Stimulated activated CD8-positive, alpha-beta memory T cell treated with anti-CD3 and anti-CD28 coated beads, Interleukin-7, amount 100 ng/mL, for 1 hour (primary cell): Measurements from ENCODE around the gene SLC25A47.
"Not testable (repeated sequence)": the region's sequence is repeated elsewhere in the genome, so short reads cannot be mapped to it uniquely, and the experiment has no call there.

ENCODE experiments used
- DNase-seq, 2 donors: peaks; one replicate each; pipeline ENCODE4 v3.0.0-alpha.2; 2020; ENCODE audit warnings: low read depth in 2 of 2

Gene SLC25A47

GRCh38 chr14:100289916-100290606, 33.1 kb upstream of the SLC25A47 start:
- no peak for DNase-seq

- no peak for DNase-seq
Observed at GRCh38 chr14:100290607-100291304, 32.4 kb upstream of the SLC25A47 start.

GRCh38 chr14:100291305-100292075, 31.6 kb upstream of the SLC25A47 start:
- DNase-seq, result no peak

- DNase-seq, result no peak
Observed at GRCh38 chr14:100292301-100292775, 30.8 kb upstream of the SLC25A47 start.

GRCh38 chr14:100292776-100293461, 30.2 kb upstream of the SLC25A47 start:
- no peak for DNase-seq

- DNase-seq, result no peak
Observed at GRCh38 chr14:100293497-100294212, 29.5 kb upstream of the SLC25A47 start.

- no peak for DNase-seq
Observed at GRCh38 chr14:100294213-100294962, 28.8 kb upstream of the SLC25A47 start.

- DNase-seq, result no peak
Observed at GRCh38 chr14:100294963-100295330, 28.2 kb upstream of the SLC25A47 start.

- DNase-seq, result no peak
Observed at GRCh38 chr14:100295376-100296105, 27.6 kb upstream of the SLC25A47 start.

GRCh38 chr14:100296106-100296651, 27.0 kb upstream of the SLC25A47 start:
- DNase-seq, result no peak

GRCh38 chr14:100296729-100297128, 26.4 kb upstream of the SLC25A47 start:
- DNase-seq, result not testable (repeated sequence)

GRCh38 chr14:100297320-100298300, 25.5 kb upstream of the SLC25A47 start:
- no peak for DNase-seq

GRCh38 chr14:100298551-100299237, 24.4 kb upstream of the SLC25A47 start:
- no peak for DNase-seq

- DNase-seq, result no peak
Observed at GRCh38 chr14:100299238-100299560, 23.9 kb upstream of the SLC25A47 start.

GRCh38 chr14:100302616-100303015, 20.5 kb upstream of the SLC25A47 start:
- DNase-seq, result no peak

GRCh38 chr14:100303179-100303578, 20.0 kb upstream of the SLC25A47 start:
- no peak for DNase-seq

GRCh38 chr14:100303925-100304324, 19.2 kb upstream of the SLC25A47 start:
- no peak for DNase-seq

- DNase-seq, result no peak
Observed at GRCh38 chr14:100304825-100305323, 18.3 kb upstream of the SLC25A47 start.
